Progenitor cell of endocrine pancreas (in vitro differentiated cells): ENCODE data around the gene CNTN5. TPM values are rescaled to one million over a fixed set of nuclear protein-coding genes. Genes with fewer than 3 reads are reported as not detected.
"Not testable (repeated sequence)": the region's sequence is repeated elsewhere in the genome, so short reads cannot be mapped to it uniquely, and the experiment has no call there.

Experiments
- DNase-seq: peaks from one replicate; pipeline ENCODE4 v3.0.0; 2021; ENCODE audit warnings: low spot score; ENCODE audit not compliant: unreplicated experiment
- H3K27ac Mint-ChIP-seq: 2 replicates; pipeline ENCODE4 v1.8.0; 2021; ENCODE audit warnings: mild to moderate bottlenecking, moderate library complexity, mixed read lengths
- H3K27me3 Mint-ChIP-seq: 2 replicates; pipeline ENCODE4 v1.8.0; 2021; ENCODE audit warnings: mixed read lengths
- H3K36me3 Mint-ChIP-seq: 2 replicates; pipeline ENCODE4 v1.8.0; 2022; ENCODE audit warnings: mixed read lengths; ENCODE audit not compliant: insufficient read depth
- H3K4me1 Mint-ChIP-seq: 2 replicates; pipeline ENCODE4 v1.8.0; 2021; ENCODE audit warnings: low read depth, mixed read lengths
- H3K4me3 Mint-ChIP-seq: 2 replicates; pipeline ENCODE4 v1.8.0; 2021; ENCODE audit warnings: low read depth, mild to moderate bottlenecking, moderate library complexity, mixed read lengths
- H3K9me3 Mint-ChIP-seq: 2 replicates; pipeline ENCODE4 v1.8.0; 2021; ENCODE audit warnings: low read depth, mixed read lengths
- CTCF ChIP-seq: fragments of 200-600 bp; sonication (generic); IDR thresholded peaks from one replicate; pipeline ENCODE4 v1.5.0; 2021; ENCODE audit warnings: antibody characterized with exemption, mild to moderate bottlenecking; ENCODE audit not compliant: unreplicated experiment
- total RNA-seq: library from RNA; stranded (reverse); gene quantifications from 2 replicates; pipeline ENCODE4 v1.2.1, GENCODE V29; 2021

CNTN5 gene
- total RNA-seq, 1 donor from 2014 or later = 0.50 TPM

- Mint-ChIP-seq H3K36me3 (no peaks in the 10 kb centered on the region), H3K27ac (no peak overlapping the region), H3K4me1 (no peaks in the 10 kb centered on the region), H3K9me3 (peaks cover 17% of the 10 kb centered on the region), H3K4me3 (no peak overlapping the region), H3K27me3 (no peaks in the 10 kb centered on the region)
- TF ChIP-seq CTCF = no peak
- DNase-seq = no peak
Measured at GRCh38 chr11:100232006-100232405, 1211.3 kb downstream of the CNTN5 start.

- Mint-ChIP-seq H3K27ac (no peak overlapping the region), H3K9me3 (peaks cover 17% of the 10 kb centered on the region), H3K4me3 (no peak overlapping the region), H3K27me3 (no peaks in the 10 kb centered on the region), H3K36me3 (no peaks in the 10 kb centered on the region), H3K4me1 (no peaks in the 10 kb centered on the region)
- DNase-seq = no peak
- no peak for TF ChIP-seq CTCF
Measured at GRCh38 chr11:100235085-100235484, 1214.3 kb downstream of the CNTN5 start.

- Mint-ChIP-seq H3K27me3 (no peaks in the 10 kb centered on the region), H3K27ac (no peak overlapping the region), H3K9me3 (peaks cover 10% of the 10 kb centered on the region), H3K36me3 (no peaks in the 10 kb centered on the region), H3K4me3 (no peak overlapping the region), H3K4me1 (no peaks in the 10 kb centered on the region)
- DNase-seq = no peak
- no peak for TF ChIP-seq CTCF
Measured at GRCh38 chr11:100240025-100240539, 1219.3 kb downstream of the CNTN5 start.

- Mint-ChIP-seq H3K4me1 (no peaks in the 10 kb centered on the region), H3K9me3 (no peaks in the 10 kb centered on the region), H3K4me3 (no peak overlapping the region)
Measured at GRCh38 chr11:100247704-100248103, 1227.0 kb downstream of the CNTN5 start.

GRCh38 chr11:100257238-100257803 lies 1236.6 kb downstream of the CNTN5 start:
- not testable (repeated sequence) for H3K36me3 Mint-ChIP-seq, H3K9me3 Mint-ChIP-seq, H3K27ac Mint-ChIP-seq, DNase-seq, H3K27me3 Mint-ChIP-seq, H3K4me1 Mint-ChIP-seq, H3K4me3 Mint-ChIP-seq

More at GRCh38 chr11:100247704-100248103, 1227.0 kb downstream of the CNTN5 start:
- DNase-seq = no peak
- TF ChIP-seq CTCF = no peak
- no peak overlapping the region for H3K27ac Mint-ChIP-seq
- no peaks in the 10 kb centered on the region for H3K36me3 Mint-ChIP-seq
- H3K27me3 Mint-ChIP-seq = no peaks in the 10 kb centered on the region

- H3K9me3 Mint-ChIP-seq = peaks cover 3% of the 10 kb centered on the region
- H3K27me3 Mint-ChIP-seq = no peaks in the 10 kb centered on the region
- H3K4me1 Mint-ChIP-seq = peaks cover 3% of the 10 kb centered on the region
Measured at GRCh38 chr11:100269516-100269915, 1248.8 kb downstream of the CNTN5 start.

More at GRCh38 chr11:100269516-100269915, 1248.8 kb downstream of the CNTN5 start:
- no peak for DNase-seq
- Mint-ChIP-seq H3K4me3 (no peak overlapping the region), H3K36me3 (no peaks in the 10 kb centered on the region), H3K27ac (no peak overlapping the region)
- TF ChIP-seq CTCF = no peak
